HAP-1 (cell line): ENCODE measurements around the gene USP5.
"Not testable (repeated sequence)": the region's sequence is repeated elsewhere in the genome, so short reads cannot be mapped to it uniquely, and the experiment has no call there.

Source experiments
- DNase-seq, 2 experiments: peaks; one replicate each; pipeline ENCODE4 v3.0.0-alpha.2; 2016 to 2020; ENCODE audit warnings: low spot score in 2 of 2
- H3K27me3 ChIP-seq: fragments of 250-450 bp; sonication (Bioruptor Pico); 2 replicates; pipeline ENCODE4 v1.5.1; 2020; ENCODE audit warnings: low read depth, mild to moderate bottlenecking, moderate library complexity
- H3K36me3 ChIP-seq: fragments of 250-450 bp; sonication (Bioruptor Pico); replicated peaks from 2 replicates; pipeline ENCODE4 v1.5.1; 2020; ENCODE audit warnings: mild to moderate bottlenecking
- H3K4me1 ChIP-seq: fragments of 250-450 bp; sonication (Bioruptor Pico); 2 replicates; pipeline ENCODE4 v1.5.1; 2020; ENCODE audit warnings: mild to moderate bottlenecking
- H3K4me3 ChIP-seq: fragments of 250-450 bp; sonication (Bioruptor Pico); 2 replicates; pipeline ENCODE4 v1.5.1; 2020; ENCODE audit warnings: mild to moderate bottlenecking, moderate library complexity
- H3K9me3 ChIP-seq: fragments of 250-450 bp; sonication (Bioruptor Pico); 2 replicates; pipeline ENCODE4 v1.5.1; 2020; ENCODE audit warnings: mild to moderate bottlenecking, moderate library complexity
- in situ Hi-C: fragments of 300-500 bp; cut with MboI; formaldehyde crosslinking; loops from 3 replicates; pipeline ENCODE4 v1.14.3; 2020; ENCODE audit warnings: low sequenced_read_pairs, inconsistent platforms, mixed read lengths

Gene USP5

GRCh38 chr12:6852651-6853354 is 853 bp downstream of the USP5 start:
- H3K36me3 ChIP-seq = peaks cover 51% of the 10 kb centered on the region
- H3K4me1 ChIP-seq = peaks cover 15% of the 10 kb centered on the region
- no peaks in the 10 kb centered on the region for H3K27me3 ChIP-seq
- H3K9me3 ChIP-seq = no peaks in the 10 kb centered on the region
- peak overlapping the region; percentile 80 for H3K4me3 ChIP-seq
- DNase-seq = peak in 1 of 2 experiments; percentile 63
- in situ Hi-C loops = no loop called here

DNA sequence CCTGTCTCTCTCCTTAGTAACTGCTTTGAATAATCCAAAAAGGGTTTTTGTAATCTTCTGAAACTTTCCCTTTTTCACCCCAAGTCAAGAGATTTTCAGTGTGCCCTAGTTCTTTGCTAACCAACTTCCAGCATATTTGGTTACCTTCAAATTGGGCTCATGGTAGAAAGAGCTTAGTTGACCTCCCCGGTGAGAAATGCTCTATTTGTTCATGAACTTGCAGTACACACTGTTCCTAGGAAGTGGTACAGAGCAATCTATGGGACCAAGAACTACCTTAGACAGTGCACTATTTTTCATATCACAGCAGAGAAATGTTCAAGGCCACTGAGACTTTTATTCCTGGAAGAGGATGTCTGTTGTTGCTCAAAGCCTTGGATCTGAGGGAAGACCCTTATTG is 1.7 kb downstream of the USP5 start:
- Histone ChIP-seq H3K4me1 (peaks cover 15% of the 10 kb centered on the region), H3K27me3 (no peaks in the 10 kb centered on the region), H3K4me3 (peak overlapping the region; percentile 80; the same call in 1 of the 2 replicates), H3K36me3 (peaks cover 51% of the 10 kb centered on the region), H3K9me3 (no peaks in the 10 kb centered on the region)
- no peak for DNase-seq
- in situ Hi-C loops = no loop called here

GRCh38 chr12:6854036-6854435 is 2.1 kb downstream of the USP5 start:
- Histone ChIP-seq H3K27me3 (no peaks in the 10 kb centered on the region), H3K4me3 (no peak overlapping the region), H3K9me3 (no peaks in the 10 kb centered on the region), H3K4me1 (peaks cover 15% of the 10 kb centered on the region), H3K36me3 (peaks cover 51% of the 10 kb centered on the region)
- no peak for DNase-seq
- in situ Hi-C loops = no loop called here

- H3K4me1 ChIP-seq = peaks cover 11% of the 10 kb centered on the region
- peaks cover 51% of the 10 kb centered on the region for H3K36me3 ChIP-seq
- no peaks in the 10 kb centered on the region for H3K27me3 ChIP-seq
- no peaks in the 10 kb centered on the region for H3K9me3 ChIP-seq
- no peak overlapping the region for H3K4me3 ChIP-seq
- in situ Hi-C loops = no loop called here
- DNase-seq = no peak
Observed at GRCh38 chr12:6855322-6855721, 3.4 kb downstream of the USP5 start.

DNA sequence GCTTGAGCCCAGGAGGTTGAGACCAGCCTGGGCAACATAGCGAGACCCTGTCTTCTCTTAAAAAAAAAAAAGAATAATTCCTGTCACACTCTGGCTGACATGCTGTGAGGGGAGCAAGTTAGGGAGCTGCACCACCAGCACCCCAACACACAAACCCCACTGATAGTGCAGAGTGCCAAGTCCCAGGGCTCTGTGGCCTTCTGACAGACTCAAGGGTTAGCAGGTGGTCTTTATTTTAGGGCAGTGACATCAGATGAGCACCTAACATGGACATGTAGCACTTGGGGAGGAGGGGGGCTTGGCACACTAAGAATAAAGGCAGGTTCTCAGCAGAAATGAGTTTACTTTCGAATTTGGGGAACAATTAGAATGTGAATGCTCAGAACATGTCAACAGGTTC is 6.8 kb downstream of the USP5 start:
- peaks cover 74% of the 10 kb centered on the region for H3K36me3 ChIP-seq

DNA sequence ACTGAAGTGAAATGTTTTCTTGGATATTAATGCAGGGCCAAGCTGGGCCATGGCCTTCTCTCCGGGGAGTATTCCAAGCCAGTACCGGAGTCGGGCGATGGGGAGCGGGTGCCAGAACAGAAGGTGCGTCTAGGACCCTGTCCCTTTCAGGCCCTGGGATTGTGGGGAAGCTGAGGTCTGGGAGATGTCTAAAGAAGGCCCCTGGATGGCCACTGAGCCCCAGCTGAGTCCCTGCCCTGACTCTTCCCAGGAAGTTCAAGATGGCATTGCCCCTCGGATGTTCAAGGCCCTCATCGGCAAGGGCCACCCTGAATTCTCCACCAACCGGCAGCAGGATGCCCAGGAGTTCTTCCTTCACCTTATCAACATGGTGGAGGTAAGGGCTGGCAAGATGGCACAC is 8.2 kb downstream of the USP5 start:
- H3K4me3 ChIP-seq = no peak overlapping the region
- H3K27me3 ChIP-seq = no peaks in the 10 kb centered on the region
- peaks cover 81% of the 10 kb centered on the region for H3K36me3 ChIP-seq
- no peaks in the 10 kb centered on the region for H3K4me1 ChIP-seq
- DNase-seq = no peak
- no peaks in the 10 kb centered on the region for H3K9me3 ChIP-seq
- in situ Hi-C loops = no loop called here

More for the DNA sequence above, 6.8 kb downstream of the USP5 start:
- DNase-seq = no peak
- no peaks in the 10 kb centered on the region for H3K27me3 ChIP-seq
- in situ Hi-C loops = no loop called here
- no peaks in the 10 kb centered on the region for H3K4me1 ChIP-seq
- no peak overlapping the region for H3K4me3 ChIP-seq
- H3K9me3 ChIP-seq = no peaks in the 10 kb centered on the region

- no peak overlapping the region for H3K4me3 ChIP-seq
- H3K27me3 ChIP-seq = no peaks in the 10 kb centered on the region
- peaks cover 83% of the 10 kb centered on the region for H3K36me3 ChIP-seq
- in situ Hi-C loops = no loop called here
- DNase-seq = no peak
- H3K4me1 ChIP-seq = no peaks in the 10 kb centered on the region
- H3K9me3 ChIP-seq = no peaks in the 10 kb centered on the region
Observed at GRCh38 chr12:6860942-6861341, 9.0 kb downstream of the USP5 start.

GRCh38 chr12:6861391-6861790 is 9.4 kb downstream of the USP5 start:
- Histone ChIP-seq H3K4me3 (no peak overlapping the region), H3K9me3 (no peaks in the 10 kb centered on the region), H3K36me3 (peaks cover 78% of the 10 kb centered on the region), H3K27me3 (no peaks in the 10 kb centered on the region), H3K4me1 (no peaks in the 10 kb centered on the region)
- no peak for DNase-seq
- in situ Hi-C loops = no loop called here

GRCh38 chr12:6863033-6863432 is 11.1 kb downstream of the USP5 start:
- DNase-seq = no peak
- no peaks in the 10 kb centered on the region for H3K27me3 ChIP-seq
- peaks cover 4% of the 10 kb centered on the region; the same call in 1 of the 2 replicates for H3K4me1 ChIP-seq
- H3K36me3 ChIP-seq = peaks cover 73% of the 10 kb centered on the region
- H3K9me3 ChIP-seq = no peaks in the 10 kb centered on the region
- in situ Hi-C loops = no loop called here
- H3K4me3 ChIP-seq = no peak overlapping the region

GRCh38 chr12:6863586-6864321 is 11.8 kb downstream of the USP5 start:
- Histone ChIP-seq H3K36me3 (peaks cover 73% of the 10 kb centered on the region), H3K4me3 (no peak overlapping the region), H3K27me3 (no peaks in the 10 kb centered on the region), H3K9me3 (no peaks in the 10 kb centered on the region), H3K4me1 (peaks cover 4% of the 10 kb centered on the region; the same call in 1 of the 2 replicates)
- in situ Hi-C loops = no loop called here
- no peak for DNase-seq

DNA sequence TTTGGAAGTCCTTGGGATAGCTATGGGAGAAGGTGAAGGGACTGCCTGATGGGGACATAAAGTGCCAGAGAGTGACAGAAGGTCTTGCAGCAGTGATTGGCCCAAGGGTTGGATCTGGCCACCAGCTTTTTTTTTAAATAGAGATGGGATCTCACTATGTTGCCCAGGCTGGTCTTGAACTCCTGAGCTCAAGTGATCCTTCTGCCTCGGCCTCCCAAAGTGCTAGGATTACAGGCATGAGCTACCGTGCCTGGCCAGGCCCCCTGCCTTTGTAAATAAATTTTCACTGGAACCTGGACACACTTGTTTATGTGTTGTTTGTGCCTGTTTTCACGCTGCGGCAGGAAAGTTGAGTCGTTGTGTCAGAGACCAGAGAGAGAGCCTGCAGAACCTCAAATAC is 13.4 kb downstream of the USP5 start:
- not testable (repeated sequence) for DNase-seq, H3K9me3 ChIP-seq, H3K27me3 ChIP-seq, H3K4me3 ChIP-seq
- H3K36me3 ChIP-seq = peaks cover 73% of the 10 kb centered on the region
- peaks cover 12% of the 10 kb centered on the region for H3K4me1 ChIP-seq
- in situ Hi-C loops = loop anchor here (5.0 kb wide), 1 partner anchor 77 kb away; the partner anchor contains the start of genes C12orf57 and RNU7-1

DNA sequence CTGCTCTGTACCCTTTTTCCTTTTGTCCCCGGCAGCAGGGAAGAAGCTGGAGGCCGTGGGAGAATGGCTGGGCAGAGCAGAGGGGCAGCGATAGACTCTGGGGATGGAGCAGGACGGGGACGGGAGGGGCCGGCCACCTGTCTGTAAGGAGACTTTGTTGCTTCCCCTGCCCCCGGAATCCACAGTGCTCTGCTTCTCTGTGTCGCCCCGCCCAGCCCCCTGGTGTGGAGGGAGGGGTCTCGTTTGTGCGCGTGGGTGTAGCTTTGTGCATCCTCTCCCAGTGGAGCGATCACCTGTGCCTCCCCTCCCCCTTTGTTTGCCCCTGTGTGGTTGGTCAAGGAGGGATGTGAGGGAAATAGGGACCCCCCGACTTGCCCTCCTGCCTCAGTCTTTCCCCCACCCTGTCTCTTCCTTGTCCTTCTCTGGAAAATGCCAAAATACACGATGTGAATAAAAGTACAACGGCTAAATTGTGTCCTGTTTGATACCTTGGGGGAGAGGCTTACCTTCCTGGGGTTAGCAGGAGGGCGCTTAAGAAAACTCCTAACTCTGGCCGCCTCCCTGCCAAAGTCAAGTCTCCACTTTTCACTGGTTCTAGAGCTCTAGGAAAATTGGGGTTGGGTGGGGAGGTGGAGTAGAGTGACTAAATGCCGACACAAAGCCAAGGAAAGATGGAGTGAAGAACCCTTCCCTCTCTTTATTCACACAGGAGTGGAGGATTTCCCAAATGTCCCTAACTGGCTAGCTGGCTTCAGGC is 14.4 kb downstream of the USP5 start:
- Histone ChIP-seq H3K27me3 (no peaks in the 10 kb centered on the region), H3K9me3 (no peaks in the 10 kb centered on the region), H3K4me3 (peak overlapping the region; percentile 92), H3K36me3 (peaks cover 73% of the 10 kb centered on the region), H3K4me1 (peaks cover 17% of the 10 kb centered on the region)
- peak in 1 of 2 experiments; percentile 29 for DNase-seq
- in situ Hi-C loops = loop anchor here (5.0 kb wide), 1 partner anchor 76 kb away; the partner anchor contains the start of genes C12orf57 and RNU7-1

DNA sequence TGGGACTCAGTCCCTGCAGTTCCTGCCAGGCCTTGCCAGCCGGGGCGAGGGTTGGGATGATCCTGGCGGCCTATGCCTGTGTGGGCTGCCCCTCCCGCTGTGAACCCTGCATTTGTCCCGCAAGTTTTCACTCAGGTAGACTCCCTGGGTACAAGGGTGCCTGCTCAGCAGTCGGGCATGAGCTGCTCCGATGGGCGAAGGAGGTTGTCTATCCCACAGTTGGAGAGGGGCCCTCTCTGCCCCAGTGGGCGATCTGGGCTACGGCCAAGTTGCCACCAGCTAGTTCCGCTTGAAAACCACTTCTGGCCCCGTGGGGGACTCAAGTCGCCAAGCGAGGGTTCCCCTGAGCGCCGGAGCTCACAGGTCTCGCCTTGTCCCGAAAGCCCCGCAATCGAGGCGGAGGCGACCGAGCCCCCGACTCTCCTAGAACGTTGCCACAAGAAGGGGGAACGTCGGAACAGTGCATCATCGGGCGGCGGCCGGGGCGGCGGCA is 15.0 kb downstream of the USP5 start:
- in situ Hi-C loops = loop anchor here (5.0 kb wide), 1 partner anchor 75 kb away; the partner anchor contains the start of genes C12orf57 and RNU7-1
- H3K4me3 ChIP-seq = peak overlapping the region; percentile 92
- peaks cover 74% of the 10 kb centered on the region for H3K36me3 ChIP-seq
- no peaks in the 10 kb centered on the region for H3K27me3 ChIP-seq
- no peak for DNase-seq
- peaks cover 21% of the 10 kb centered on the region for H3K4me1 ChIP-seq
- no peaks in the 10 kb centered on the region for H3K9me3 ChIP-seq
